IMR-90 (cell line): ENCODE data around the gene ZNF436. TPM values are rescaled to one million over a fixed set of nuclear protein-coding genes. Genes with fewer than 3 reads are reported as not detected.

ENCODE experiments used
- ATAC-seq: fragments of 200-7000 bp; cut with Tn5 transposase; 2 replicates; pipeline ENCODE4 v1.9.1; 2020; ENCODE audit warnings: low read depth, mild to moderate bottlenecking, moderate library complexity
- BruUV-seq: library from RNA; stranded (reverse); fragments of 400-500 nt; replicated peaks from 2 replicates; lab custom pipeline; 2021; lab: Mats Ljungman, UMichigan
- CTCF ChIA-PET: fragments of 300-600 bp; formaldehyde crosslinking; extraction: SDS; loops from one replicate; lab custom pipeline; 2021; ENCODE audit warnings: antibody characterized with exemption; lab: Yijun Ruan, JAX
- POLR2A ChIA-PET: fragments of 300-600 bp; sonication (Branson Sonifier 250); formaldehyde crosslinking; loops from one replicate; lab custom pipeline; 2022; ENCODE audit warnings: antibody characterized with exemption; ENCODE audit not compliant: unreplicated experiment; lab: Charles Lee
- DNase-seq: peaks from one replicate; pipeline ENCODE4 v3.0.0; 2013
- H2AFZ ChIP-seq: replicated peaks from 2 replicates; pipeline ENCODE3; 2013; ENCODE audit warnings: low read length, mild to moderate bottlenecking; ENCODE audit not compliant: poor library complexity
- H2AK5ac ChIP-seq: 2 replicates; pipeline ENCODE4 v1.6.1; 2013; ENCODE audit warnings: low read depth, low read length, inconsistent platforms
- H2AK9ac ChIP-seq: replicated peaks from 2 replicates; pipeline ENCODE3; 2013; ENCODE audit warnings: mild to moderate bottlenecking, low read depth, low read length, moderate library complexity; ENCODE audit not compliant: poor library complexity
- H2BK120ac ChIP-seq: 2 replicates; pipeline ENCODE4 v1.6.1; 2013; ENCODE audit warnings: low read depth, low read length, inconsistent platforms
- H2BK15ac ChIP-seq: 3 replicates; pipeline ENCODE4 v1.6.1; 2013; ENCODE audit warnings: low read depth, low read length, inconsistent platforms
- H2BK20ac ChIP-seq: 2 replicates; pipeline ENCODE4 v1.6.1; 2013; ENCODE audit warnings: low read depth, mild to moderate bottlenecking, inconsistent platforms, low read length, moderate library complexity
- H2BK5ac ChIP-seq: 2 replicates; pipeline ENCODE4 v1.6.1; 2013; ENCODE audit warnings: mild to moderate bottlenecking, low read depth, low read length, inconsistent platforms; ENCODE audit not compliant: poor library complexity, severe bottlenecking
- H3K14ac ChIP-seq: replicated peaks from 2 replicates; pipeline ENCODE4 v1.6.1; 2013; ENCODE audit warnings: low read depth, low read length, inconsistent platforms
- H3K18ac ChIP-seq: 2 replicates; pipeline ENCODE4 v1.6.1; 2013; ENCODE audit warnings: low read depth, low read length, control low read depth
- H3K23ac ChIP-seq: 2 replicates; pipeline ENCODE4 v1.6.1; 2013; ENCODE audit warnings: low read depth, low read length, inconsistent platforms
- H3K27ac ChIP-seq: 2 replicates; pipeline ENCODE4 v1.5.1; 2013; ENCODE audit warnings: mild to moderate bottlenecking, control low read depth, low read length; ENCODE audit not compliant: insufficient read depth
- H3K27me3 ChIP-seq: 2 replicates; pipeline ENCODE4 v1.6.1; 2013; ENCODE audit warnings: low read length; ENCODE audit not compliant: control insufficient read depth, insufficient read depth
- H3K36me3 ChIP-seq: 2 replicates; pipeline ENCODE4 v1.6.1; 2013; ENCODE audit warnings: low read length, mixed read lengths; ENCODE audit not compliant: control insufficient read depth, insufficient read depth
- H3K4ac ChIP-seq: 2 replicates; pipeline ENCODE4 v1.6.1; 2013; ENCODE audit warnings: low read depth, low read length, inconsistent platforms
- H3K4me1 ChIP-seq: 2 replicates; pipeline ENCODE4 v1.6.1; 2013; ENCODE audit warnings: low read length, mixed read lengths; ENCODE audit not compliant: control insufficient read depth, insufficient read depth
- H3K4me2 ChIP-seq: 2 replicates; pipeline ENCODE4 v1.6.1; 2013; ENCODE audit warnings: low read depth, mild to moderate bottlenecking, control low read depth, low read length, moderate library complexity
- H3K4me3 ChIP-seq: 2 replicates; pipeline ENCODE4 v1.5.1; 2013; ENCODE audit warnings: low read depth, mild to moderate bottlenecking, control low read depth, low read length, moderate library complexity; ENCODE audit not compliant: insufficient read depth
- H3K56ac ChIP-seq: 2 replicates; pipeline ENCODE4 v1.6.1; 2013; ENCODE audit warnings: low read length, inconsistent platforms; ENCODE audit not compliant: insufficient read depth; ENCODE audit errors: extremely low read depth
- H3K79me1 ChIP-seq, 2 experiments: 2 replicates each; pipeline ENCODE4 v1.6.1; 2013; ENCODE audit warnings: low read length in 2 of 2, inconsistent platforms in 1 of 2, low read depth in 1 of 2
- H3K9ac ChIP-seq: 2 replicates; pipeline ENCODE4 v1.6.1; 2013; ENCODE audit warnings: low read depth, low read length, control low read depth
- H3K9me1 ChIP-seq: 2 replicates; pipeline ENCODE4 v1.6.1; 2013; ENCODE audit warnings: low read length, inconsistent platforms; ENCODE audit not compliant: insufficient read depth
- H3K9me3 ChIP-seq: 2 replicates; pipeline ENCODE4 v1.6.1; 2013; ENCODE audit warnings: low read length; ENCODE audit not compliant: control insufficient read depth, insufficient read depth
- H4K20me1 ChIP-seq: 2 replicates; pipeline ENCODE4 v1.6.1; 2013; ENCODE audit warnings: low read length, inconsistent platforms; ENCODE audit not compliant: insufficient read depth
- H4K5ac ChIP-seq: 2 replicates; pipeline ENCODE4 v1.6.1; 2013; ENCODE audit warnings: mild to moderate bottlenecking, low read depth, low read length, control low read depth
- H4K8ac ChIP-seq, 2 experiments: 2 replicates each; pipeline ENCODE4 v1.6.1; 2013; ENCODE audit warnings: low read depth in 2 of 2, low read length in 2 of 2, control low read depth in 1 of 2, inconsistent platforms in 1 of 2
- H4K91ac ChIP-seq: 2 replicates; pipeline ENCODE4 v1.6.1; 2013; ENCODE audit warnings: low read depth, low read length, inconsistent platforms; ENCODE audit not compliant: insufficient read depth
- BHLHE40 ChIP-seq: fragments of 150-350 bp; IDR thresholded peaks from 2 replicates; pipeline ENCODE4 v1.6.1; 2016; ENCODE audit warnings: mild to moderate bottlenecking, low read depth, low read length
- CEBPB ChIP-seq: IDR thresholded peaks from 2 replicates; pipeline ENCODE4 v1.6.1; 2012; ENCODE audit warnings: low read depth, low read length, improper control_type of control experiment
- CHD1 ChIP-seq: IDR thresholded peaks from 2 replicates; pipeline ENCODE4 v1.6.1; 2012; ENCODE audit warnings: low read depth, low read length, improper control_type of control experiment
- FOS ChIP-seq: fragments of 150-350 bp; IDR thresholded peaks from 2 replicates; pipeline ENCODE4 v1.6.1; 2016; ENCODE audit warnings: low read depth, low read length
- MAFK ChIP-seq: IDR thresholded peaks from 2 replicates; pipeline ENCODE4 v1.6.1; 2012; ENCODE audit warnings: low read depth, low read length, improper control_type of control experiment
- MAZ ChIP-seq: IDR thresholded peaks from 2 replicates; pipeline ENCODE4 v1.6.1; 2012; ENCODE audit warnings: low read depth, mild to moderate bottlenecking, low read length, improper control_type of control experiment, moderate library complexity, borderline replicate concordance
- MXI1 ChIP-seq: IDR thresholded peaks from 2 replicates; pipeline ENCODE4 v1.6.1; 2012; ENCODE audit warnings: low read depth, mild to moderate bottlenecking, low read length, moderate library complexity, borderline replicate concordance
- NFE2L2 ChIP-seq: fragments of 150-350 bp; IDR thresholded peaks from 2 replicates; pipeline ENCODE4 v1.6.1; 2016; ENCODE audit warnings: low read depth, mild to moderate bottlenecking, low read length
- POLR2A ChIP-seq: IDR thresholded peaks from 2 replicates; pipeline ENCODE4 v1.6.1; 2012; ENCODE audit warnings: mild to moderate bottlenecking, low read depth, low read length
- RAD21 ChIP-seq: IDR thresholded peaks from 2 replicates; pipeline ENCODE4 v1.6.1; 2012; ENCODE audit warnings: low read length, improper control_type of control experiment
- RCOR1 ChIP-seq: IDR thresholded peaks from 2 replicates; pipeline ENCODE4 v1.6.1; 2012; ENCODE audit warnings: mild to moderate bottlenecking, low read length, improper control_type of control experiment; ENCODE audit not compliant: insufficient replicate concordance
- RFX5 ChIP-seq: IDR thresholded peaks from 2 replicates; pipeline ENCODE4 v1.8.0; 2012; ENCODE audit warnings: low read depth, mild to moderate bottlenecking, low read length, moderate library complexity
- SMC3 ChIP-seq: fragments of 150-350 bp; IDR thresholded peaks from 2 replicates; pipeline ENCODE4 v1.6.1; 2016; ENCODE audit warnings: low read depth, mild to moderate bottlenecking, antibody characterized with exemption, low read length, moderate library complexity
- WGBS, 2 experiments: methylation state at CpG; one replicate each; pipeline versions ENCODE4 v1.1.5 to v1.1.7; 2013; ENCODE audit warnings: missing lambda C conversion rate in 2 of 2; ENCODE audit not compliant: insufficient read length in 1 of 2; ENCODE audit errors: extremely low coverage in 2 of 2; 5-methylcytosine and 5-hydroxymethylcytosine counted together
- dilution Hi-C: fragments of 300-500 bp; cut with HindIII; formaldehyde crosslinking; loops from one replicate; pipeline ENCODE4 v1.14.3; 2018; ENCODE audit warnings: low sequenced_read_pairs; ENCODE audit not compliant: unreplicated experiment
- in situ Hi-C: fragments of 300-500 bp; cut with MboI; formaldehyde crosslinking; loops from 3 replicates; pipeline ENCODE4 v1.14.3; 2019; ENCODE audit warnings: low sequenced_read_pairs, inconsistent platforms, mixed read lengths
- intact Hi-C: fragments of 100-400 bp; cut with micrococcal nuclease; formaldehyde crosslinking; loops from 2 replicates; pipeline ENCODE4 v1.10.0; 2022
- polyA plus RNA-seq, 3 experiments: library from polyadenylated mRNA; depleted of rRNA; stranded (reverse); fragments of >200 nt; gene quantifications; 2 replicates each; pipeline ENCODE4 v1.2.3, GENCODE V29; 2012; ENCODE audit warnings: low replicate concordance in 1 of 3
- total RNA-seq: library from RNA; depleted of rRNA; stranded (reverse); fragments of >200 nt; gene quantifications from 2 replicates; pipeline ENCODE4 v1.2.3, GENCODE V29; 2012
- TF ChIP-seq, protein P1 (sequence below): fragments of 150-350 bp; IDR thresholded peaks from 2 replicates; pipeline ENCODE4 v1.6.1; 2017; ENCODE audit warnings: mild to moderate bottlenecking, antibody characterized with exemption, low read length, low read depth
- TF ChIP-seq, protein P2 (sequence below): conservative IDR thresholded peaks from 2 replicates; pipeline ENCODE4 v1.5.1; 2012; ENCODE audit warnings: mild to moderate bottlenecking, low read depth, low read length, improper control_type of control experiment

Gene ZNF436
- total and polyA plus RNA-seq, 2 of the 4 experiments (the other 2 are of a cell fraction), result 5.3 to 14.3 TPM

DNA sequence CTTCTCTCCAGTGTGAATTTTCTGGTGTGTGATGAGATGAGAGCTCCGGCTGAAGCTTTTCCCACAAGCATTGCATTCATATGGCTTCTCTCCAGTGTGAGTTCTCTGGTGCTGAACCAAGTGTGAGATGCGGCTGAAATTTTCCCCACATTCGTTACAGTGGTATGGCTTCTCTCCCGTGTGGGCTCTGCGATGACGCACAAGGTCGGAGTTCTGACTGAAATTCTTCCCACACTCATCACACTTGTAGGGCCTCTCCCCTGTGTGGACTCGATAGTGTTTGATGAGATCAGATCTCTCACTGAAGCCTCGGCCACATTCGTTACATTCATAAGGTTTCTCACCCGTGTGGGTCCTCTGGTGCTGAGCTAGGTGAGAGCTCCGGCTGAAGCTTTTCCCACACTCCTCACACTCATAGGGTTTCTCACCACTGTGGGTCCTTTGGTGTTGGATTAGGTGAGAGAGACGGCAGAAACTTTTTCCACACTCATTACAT is 7.4 kb downstream of the ZNF436 start:
- TF ChIP-seq CEBPB (no peak), NFE2L2 (no peak), RFX5 (no peak), RAD21 (no peak), MXI1 (no peak), CHD1 (no peak), MAZ (no peak), MAFK (no peak), POLR2A (no peak), SMC3 (no peak), FOS (no peak), BHLHE40 (no peak), RCOR1 (no peak)
- TF ChIP-seq, protein P1, sequence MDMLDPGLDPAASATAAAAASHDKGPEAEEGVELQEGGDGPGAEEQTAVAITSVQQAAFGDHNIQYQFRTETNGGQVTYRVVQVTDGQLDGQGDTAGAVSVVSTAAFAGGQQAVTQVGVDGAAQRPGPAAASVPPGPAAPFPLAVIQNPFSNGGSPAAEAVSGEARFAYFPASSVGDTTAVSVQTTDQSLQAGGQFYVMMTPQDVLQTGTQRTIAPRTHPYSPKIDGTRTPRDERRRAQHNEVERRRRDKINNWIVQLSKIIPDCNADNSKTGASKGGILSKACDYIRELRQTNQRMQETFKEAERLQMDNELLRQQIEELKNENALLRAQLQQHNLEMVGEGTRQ, result no peak
- TF ChIP-seq, protein P2, sequence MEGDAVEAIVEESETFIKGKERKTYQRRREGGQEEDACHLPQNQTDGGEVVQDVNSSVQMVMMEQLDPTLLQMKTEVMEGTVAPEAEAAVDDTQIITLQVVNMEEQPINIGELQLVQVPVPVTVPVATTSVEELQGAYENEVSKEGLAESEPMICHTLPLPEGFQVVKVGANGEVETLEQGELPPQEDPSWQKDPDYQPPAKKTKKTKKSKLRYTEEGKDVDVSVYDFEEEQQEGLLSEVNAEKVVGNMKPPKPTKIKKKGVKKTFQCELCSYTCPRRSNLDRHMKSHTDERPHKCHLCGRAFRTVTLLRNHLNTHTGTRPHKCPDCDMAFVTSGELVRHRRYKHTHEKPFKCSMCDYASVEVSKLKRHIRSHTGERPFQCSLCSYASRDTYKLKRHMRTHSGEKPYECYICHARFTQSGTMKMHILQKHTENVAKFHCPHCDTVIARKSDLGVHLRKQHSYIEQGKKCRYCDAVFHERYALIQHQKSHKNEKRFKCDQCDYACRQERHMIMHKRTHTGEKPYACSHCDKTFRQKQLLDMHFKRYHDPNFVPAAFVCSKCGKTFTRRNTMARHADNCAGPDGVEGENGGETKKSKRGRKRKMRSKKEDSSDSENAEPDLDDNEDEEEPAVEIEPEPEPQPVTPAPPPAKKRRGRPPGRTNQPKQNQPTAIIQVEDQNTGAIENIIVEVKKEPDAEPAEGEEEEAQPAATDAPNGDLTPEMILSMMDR, result no peak
- Histone ChIP-seq H3K27me3 (no peaks in the 10 kb centered on the region), H2BK20ac (no peak overlapping the region), H2BK5ac (no peak overlapping the region), H3K9me1 (no peaks in the 10 kb centered on the region; the same call in 1 of the 2 replicates), H3K56ac (no peak overlapping the region), H3K18ac (no peak overlapping the region), H3K9ac (no peak overlapping the region), H4K8ac (no peak overlapping the region), H3K27ac (no peak overlapping the region), H3K4ac (no peak overlapping the region), H3K4me2 (no peak overlapping the region), H2AK5ac (no peak overlapping the region), H3K4me1 (no peaks in the 10 kb centered on the region; the same call in 1 of the 2 replicates), H2BK15ac (no peak overlapping the region), H3K9me3 (peaks cover 50% of the 10 kb centered on the region), H2AK9ac (no peak overlapping the region), H3K4me3 (no peak overlapping the region), H3K79me1 (peaks cover 35 to 37% of the 10 kb centered on the region in 2 experiments), H3K23ac (no peak overlapping the region), H2AFZ (no peak overlapping the region), H3K14ac (no peak overlapping the region), H3K36me3 (peaks cover 45% of the 10 kb centered on the region), H4K5ac (no peak overlapping the region), H2BK120ac (no peak overlapping the region), H4K20me1 (no peaks in the 10 kb centered on the region), H4K91ac (no peak overlapping the region)
- ATAC-seq (no peak), DNase-seq (no peak)
- dilution Hi-C loops, result no loop called here
- intact Hi-C loops, result no loop called here
- BruUV-seq, result no TSS peak
- in situ Hi-C loops, result no loop called here
- ChIA-PET POLR2A (no interaction called here), CTCF (interaction anchor here (0.6 kb wide), 2 partner anchors 22 to 199 kb away, joined by 3 read pairs; no protein-coding TSS in a partner anchor)
- WGBS, 2 experiments, result 100% methylated on average over 1 of the region's 13 CpGs; no CpG with 5 or more reads in 1 of the 2 experiments
